ENCODE data around the gene OR4E2.

The OR4E2 gene

DNA sequence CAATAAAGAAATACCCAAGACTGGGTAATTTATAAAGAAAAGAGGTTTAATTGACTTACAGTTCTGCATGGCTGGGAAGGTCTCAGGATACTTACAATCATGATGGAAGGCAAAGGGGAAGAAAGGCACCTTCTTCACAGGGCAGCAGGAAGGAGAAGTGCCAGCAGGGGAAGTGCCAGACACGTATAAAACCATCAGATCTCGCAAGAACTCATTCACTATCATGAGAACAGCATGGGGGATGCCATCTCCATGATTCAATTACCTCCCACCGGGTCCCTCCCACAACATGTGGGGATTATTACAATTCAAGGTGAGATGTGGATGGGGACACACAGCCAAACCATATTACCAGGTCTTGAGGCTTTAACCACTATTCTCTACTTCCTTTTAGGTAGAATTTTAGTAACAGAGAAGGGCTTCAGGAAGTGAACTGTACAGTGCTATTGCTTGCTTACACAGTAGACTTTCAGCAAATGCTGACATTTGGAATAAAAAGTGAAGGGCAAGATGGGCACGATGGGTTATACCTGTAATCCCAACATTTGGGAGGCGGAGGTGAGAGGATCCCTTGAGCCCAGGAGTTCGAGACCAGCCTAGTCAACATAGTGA lies 60.8 kb downstream of the OR4E2 start:
- no peak overlapping the region for H3K4me3 ChIP-seq (IDR thresholded peaks at IDR 0.05; ENCODE audit: insufficient read depth, low read depth, low read length)
- H3K36me3 ChIP-seq (ENCODE audit: insufficient read depth), result no peaks in the 10 kb centered on the region
- H3K4me2 ChIP-seq, result no peak overlapping the region
- H3K27ac ChIP-seq, result no peak overlapping the region
- no peak overlapping the region for H2AFZ ChIP-seq (ENCODE audit: low read depth)
- H4K20me1 ChIP-seq (ENCODE audit: insufficient read depth), result no peaks in the 10 kb centered on the region
- TF ChIP-seq, protein P1, sequence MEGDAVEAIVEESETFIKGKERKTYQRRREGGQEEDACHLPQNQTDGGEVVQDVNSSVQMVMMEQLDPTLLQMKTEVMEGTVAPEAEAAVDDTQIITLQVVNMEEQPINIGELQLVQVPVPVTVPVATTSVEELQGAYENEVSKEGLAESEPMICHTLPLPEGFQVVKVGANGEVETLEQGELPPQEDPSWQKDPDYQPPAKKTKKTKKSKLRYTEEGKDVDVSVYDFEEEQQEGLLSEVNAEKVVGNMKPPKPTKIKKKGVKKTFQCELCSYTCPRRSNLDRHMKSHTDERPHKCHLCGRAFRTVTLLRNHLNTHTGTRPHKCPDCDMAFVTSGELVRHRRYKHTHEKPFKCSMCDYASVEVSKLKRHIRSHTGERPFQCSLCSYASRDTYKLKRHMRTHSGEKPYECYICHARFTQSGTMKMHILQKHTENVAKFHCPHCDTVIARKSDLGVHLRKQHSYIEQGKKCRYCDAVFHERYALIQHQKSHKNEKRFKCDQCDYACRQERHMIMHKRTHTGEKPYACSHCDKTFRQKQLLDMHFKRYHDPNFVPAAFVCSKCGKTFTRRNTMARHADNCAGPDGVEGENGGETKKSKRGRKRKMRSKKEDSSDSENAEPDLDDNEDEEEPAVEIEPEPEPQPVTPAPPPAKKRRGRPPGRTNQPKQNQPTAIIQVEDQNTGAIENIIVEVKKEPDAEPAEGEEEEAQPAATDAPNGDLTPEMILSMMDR (conservative IDR thresholded peaks at IDR 0.05; ENCODE audit: low read depth, low read length), result no peak
- no peak overlapping the region for H3K9ac ChIP-seq
- no peaks in the 10 kb centered on the region for H3K4me1 ChIP-seq (ENCODE audit: low read depth, poor library complexity, severe bottlenecking)
- no peaks in the 10 kb centered on the region for H3K79me2 ChIP-seq (ENCODE audit: insufficient read depth, low read depth)
- H3K27me3 ChIP-seq (ENCODE audit: insufficient read depth, low read depth), result no peaks in the 10 kb centered on the region
